ENCODE data around the gene COX7A2L. TPM values are rescaled to one million over a fixed set of nuclear protein-coding genes. Genes with fewer than 3 reads are reported as not detected.
"Not testable (repeated sequence)": the region's sequence is repeated elsewhere in the genome, so short reads cannot be mapped to it uniquely, and the experiment has no call there.

The COX7A2L gene
- total and polyA plus RNA-seq, 9 donors: 144 to 172 (median 163) TPM

DNA sequence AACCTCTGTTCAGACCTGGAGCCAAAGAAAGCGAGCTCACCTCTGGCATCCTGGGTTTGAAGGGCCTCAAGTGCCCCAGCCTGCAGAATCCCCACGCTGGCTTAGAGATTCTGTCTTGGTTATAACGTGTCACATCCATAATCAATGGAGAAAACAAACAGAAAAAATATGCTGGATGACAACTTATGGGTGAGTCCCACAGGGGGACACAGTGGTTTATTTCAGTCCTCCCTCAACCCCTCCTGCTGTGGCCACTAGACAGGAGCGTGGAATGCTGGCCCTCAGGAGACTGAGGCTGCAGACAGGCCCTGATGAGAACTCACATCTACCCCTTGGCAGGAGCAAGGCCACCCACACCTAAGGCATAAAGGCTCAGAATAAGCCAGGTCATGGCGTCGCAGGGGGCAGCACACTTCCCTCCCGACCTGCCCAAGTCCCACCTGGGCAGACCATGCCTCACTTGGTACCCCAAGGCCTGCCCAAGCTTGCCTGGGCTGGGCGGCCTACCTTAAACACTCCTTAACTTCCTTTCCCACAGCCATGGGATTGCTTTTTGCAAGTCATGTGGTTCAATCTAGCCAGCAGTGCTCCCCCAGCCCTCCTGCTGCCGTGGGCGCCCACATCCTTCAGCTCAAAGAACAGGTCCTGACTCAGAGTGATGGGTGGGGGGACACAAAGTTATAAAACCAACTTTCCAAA lies 19.9 kb downstream of the COX7A2L start:
- DNase-seq: no peak

DNA sequence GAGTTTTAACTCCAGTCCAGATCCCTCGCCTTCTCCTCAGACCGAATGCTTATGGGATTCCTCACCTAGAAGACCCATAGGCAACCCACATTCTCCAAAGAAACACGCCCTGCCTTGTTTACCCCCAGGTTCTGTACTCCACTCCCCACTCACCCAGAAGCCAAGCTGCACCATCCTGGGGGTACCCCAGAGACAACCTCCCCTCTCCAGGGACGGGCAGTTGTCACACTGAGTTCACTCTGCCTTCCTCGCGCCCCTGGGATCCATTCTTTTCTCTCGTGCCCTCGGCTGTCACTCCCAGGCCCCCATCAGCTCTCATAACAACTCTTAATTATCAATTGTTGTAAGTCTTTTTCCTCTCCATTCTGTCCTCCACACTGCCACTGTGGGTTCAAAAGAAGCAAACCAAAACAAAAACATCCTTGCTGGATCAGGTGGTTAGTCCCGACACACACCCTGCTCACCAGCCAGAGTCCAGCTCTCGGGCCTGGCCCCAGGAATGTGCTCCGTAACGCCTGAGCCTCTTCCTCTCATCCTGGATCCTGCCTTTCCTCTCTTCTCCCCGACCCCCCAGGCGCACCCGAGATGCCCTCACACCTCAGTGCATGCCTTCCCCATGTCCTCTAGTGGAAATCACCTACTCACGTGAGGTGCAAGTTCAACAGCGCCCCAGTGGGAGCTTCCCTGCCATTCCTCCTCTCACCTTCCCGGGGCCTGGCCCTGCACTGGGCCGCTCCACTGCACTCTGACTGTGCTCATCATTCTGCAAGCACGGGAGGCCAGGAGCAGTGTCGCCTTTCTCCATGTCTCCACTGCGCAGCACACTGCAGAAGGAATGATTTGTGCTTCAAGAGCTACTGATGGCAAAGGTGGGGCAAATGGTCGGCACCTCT lies 20.7 kb downstream of the COX7A2L start:
- H3K36me3 ChIP-seq (ENCODE audit: control insufficient read depth, insufficient read depth, low read length): peaks cover 34% of the 10 kb centered on the region

More for the DNA sequence above, 19.9 kb downstream of the COX7A2L start:
- Histone ChIP-seq H3K4me1 (ENCODE audit: control insufficient read depth, insufficient read depth, low read length) (peaks cover 12% of the 10 kb centered on the region), H3K4me3 (ENCODE audit: low read length) (no peak overlapping the region), H3K36me3 (ENCODE audit: control insufficient read depth, insufficient read depth, low read length) (peaks cover 35% of the 10 kb centered on the region), H3K9me3 (replicated peaks; ENCODE audit: control insufficient read depth, low read depth, low read length) (no peaks in the 10 kb centered on the region), H3K27me3 (ENCODE audit: control insufficient read depth, insufficient read depth, low read length) (no peaks in the 10 kb centered on the region), H3K27ac (ENCODE audit: low read length) (no peak overlapping the region)
- WGBS (ENCODE audit: insufficient coverage): 91% methylated on average over 4 of the region's 10 CpGs

DNA sequence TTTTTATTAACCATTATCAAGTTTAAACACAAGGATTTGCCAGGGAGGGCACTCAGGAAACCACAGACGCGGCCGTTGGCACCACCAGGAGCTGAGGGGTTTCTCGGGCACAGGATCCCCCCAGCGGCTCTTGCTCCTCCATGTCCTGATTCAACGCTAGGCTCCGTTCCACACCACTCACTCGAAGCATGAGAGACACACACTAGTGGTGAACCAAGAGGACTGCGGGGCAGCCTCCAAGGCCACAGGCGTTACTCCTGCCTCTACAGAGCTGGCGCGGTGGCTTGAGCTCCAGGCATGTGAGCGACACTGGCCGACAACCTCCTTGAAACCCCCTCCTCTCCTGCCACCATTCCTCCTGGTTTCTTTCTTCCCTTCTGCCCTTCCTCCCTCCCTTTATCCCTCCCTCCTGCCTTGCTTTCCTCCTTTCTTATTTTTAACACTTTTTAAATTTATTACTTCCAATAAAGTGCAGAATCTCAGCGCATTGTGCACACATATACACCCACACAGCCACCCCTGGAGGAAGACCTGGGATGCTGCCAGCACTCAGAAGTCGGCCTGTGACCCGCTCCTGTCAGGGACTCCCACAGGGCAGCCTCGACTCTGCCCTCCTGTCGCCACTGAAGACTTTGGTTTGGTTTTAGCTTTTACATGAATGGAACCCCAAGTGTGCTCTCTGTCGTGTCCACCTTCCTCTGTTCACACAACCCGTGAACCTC lies 21.7 kb downstream of the COX7A2L start:
- Histone ChIP-seq H3K9me3 (replicated peaks; ENCODE audit: control insufficient read depth, low read depth, low read length) (no peaks in the 10 kb centered on the region), H3K36me3 (ENCODE audit: control insufficient read depth, insufficient read depth, low read length) (peaks cover 41% of the 10 kb centered on the region), H3K4me1 (ENCODE audit: control insufficient read depth, insufficient read depth, low read length) (peaks cover 10% of the 10 kb centered on the region), H3K27ac (ENCODE audit: low read length) (no peak overlapping the region), H3K4me3 (ENCODE audit: low read length) (no peak overlapping the region), H3K27me3 (ENCODE audit: control insufficient read depth, insufficient read depth, low read length) (no peaks in the 10 kb centered on the region)
- no peak for DNase-seq
- WGBS (ENCODE audit: insufficient coverage): 76% methylated on average over 18 of the region's 21 CpGs

More for the DNA sequence above, 20.7 kb downstream of the COX7A2L start:
- H3K9me3 ChIP-seq (replicated peaks; ENCODE audit: control insufficient read depth, low read depth, low read length): no peaks in the 10 kb centered on the region
- H3K27ac ChIP-seq (ENCODE audit: low read length): no peak overlapping the region
- H3K4me1 ChIP-seq (ENCODE audit: control insufficient read depth, insufficient read depth, low read length): peaks cover 10% of the 10 kb centered on the region
- no peak for DNase-seq
- H3K27me3 ChIP-seq (ENCODE audit: control insufficient read depth, insufficient read depth, low read length): no peaks in the 10 kb centered on the region
- WGBS (ENCODE audit: insufficient coverage): 83% methylated on average over 20 of the region's 23 CpGs
- no peak overlapping the region for H3K4me3 ChIP-seq (ENCODE audit: low read length)

DNA sequence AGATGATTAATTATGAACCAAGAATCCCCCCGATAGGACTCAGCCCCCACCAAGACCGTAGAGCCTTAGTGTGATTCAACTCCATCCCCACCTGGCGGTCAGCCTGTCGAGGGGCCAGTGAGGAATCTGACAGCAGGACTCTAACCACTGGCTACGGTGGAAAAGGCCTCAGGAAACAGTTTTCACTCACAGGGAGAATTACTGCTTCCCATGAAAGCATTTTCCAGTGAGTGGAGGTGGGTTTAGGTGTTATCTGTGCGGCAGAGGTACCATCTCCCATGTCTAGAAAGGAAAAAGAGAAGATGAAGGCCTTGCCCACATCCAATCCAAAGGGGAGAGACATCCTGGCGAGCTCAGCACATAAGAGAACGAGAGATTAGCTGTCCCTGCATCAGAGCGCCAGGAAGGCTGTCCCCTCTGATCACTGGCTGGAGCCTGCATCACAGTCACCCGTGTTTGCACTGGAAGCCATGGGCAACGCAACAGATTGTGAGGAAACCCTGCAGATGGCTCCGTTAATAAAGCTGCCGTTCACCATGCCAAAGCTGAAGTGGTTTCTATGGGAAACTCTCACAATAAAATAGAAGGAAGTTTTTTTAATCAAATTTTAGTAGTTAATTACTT lies 22.3 kb downstream of the COX7A2L start:
- peaks cover 10% of the 10 kb centered on the region for H3K4me1 ChIP-seq (ENCODE audit: control insufficient read depth, insufficient read depth, low read length)
- H3K4me3 ChIP-seq (ENCODE audit: low read length): no peak overlapping the region
- no peak overlapping the region for H3K27ac ChIP-seq (ENCODE audit: low read length)
- 100% methylated on average over 4 of the region's 13 CpGs for WGBS (ENCODE audit: insufficient coverage)
- DNase-seq: no peak
- no peaks in the 10 kb centered on the region for H3K27me3 ChIP-seq (ENCODE audit: control insufficient read depth, insufficient read depth, low read length)
- H3K36me3 ChIP-seq (ENCODE audit: control insufficient read depth, insufficient read depth, low read length): peaks cover 45% of the 10 kb centered on the region
- H3K9me3 ChIP-seq (replicated peaks; ENCODE audit: control insufficient read depth, low read depth, low read length): no peaks in the 10 kb centered on the region

DNA sequence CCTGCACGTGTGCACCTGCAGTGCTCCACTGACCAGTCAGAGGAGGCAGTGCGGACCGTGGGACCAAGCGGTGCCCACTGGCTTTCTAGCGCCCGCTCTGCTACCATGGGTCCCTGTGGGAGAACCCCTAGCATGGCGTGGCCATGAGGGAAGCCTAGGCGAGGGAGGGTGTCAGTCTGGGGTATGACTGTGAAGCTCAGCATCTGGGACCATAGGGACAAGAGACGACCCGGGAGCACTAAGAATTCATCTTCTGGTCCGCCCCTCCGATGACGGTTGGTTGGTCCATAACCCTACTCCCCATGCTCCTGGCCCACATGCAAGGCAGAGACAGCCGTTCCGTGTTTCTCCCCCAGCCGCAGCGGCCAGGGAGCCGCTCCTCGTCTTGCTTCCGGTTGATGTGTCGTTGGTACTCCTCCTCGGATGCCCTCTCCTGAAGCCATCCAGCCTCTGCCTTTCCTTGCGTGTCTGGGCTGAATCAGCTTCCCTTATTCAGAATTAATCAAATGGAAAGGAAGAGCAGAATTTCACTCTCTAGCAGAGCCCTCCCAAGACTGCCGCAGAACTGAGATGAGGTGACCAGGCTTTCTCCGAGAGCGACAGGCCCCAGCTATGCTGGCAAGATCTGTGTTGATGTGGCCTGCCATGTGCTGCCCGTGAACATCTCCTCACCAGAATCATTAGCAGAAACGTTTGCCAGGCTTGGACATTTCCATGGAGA lies 23.0 kb downstream of the COX7A2L start:
- H3K9me3 ChIP-seq (replicated peaks; ENCODE audit: control insufficient read depth, low read depth, low read length): no peaks in the 10 kb centered on the region
- no peak for DNase-seq

DNA sequence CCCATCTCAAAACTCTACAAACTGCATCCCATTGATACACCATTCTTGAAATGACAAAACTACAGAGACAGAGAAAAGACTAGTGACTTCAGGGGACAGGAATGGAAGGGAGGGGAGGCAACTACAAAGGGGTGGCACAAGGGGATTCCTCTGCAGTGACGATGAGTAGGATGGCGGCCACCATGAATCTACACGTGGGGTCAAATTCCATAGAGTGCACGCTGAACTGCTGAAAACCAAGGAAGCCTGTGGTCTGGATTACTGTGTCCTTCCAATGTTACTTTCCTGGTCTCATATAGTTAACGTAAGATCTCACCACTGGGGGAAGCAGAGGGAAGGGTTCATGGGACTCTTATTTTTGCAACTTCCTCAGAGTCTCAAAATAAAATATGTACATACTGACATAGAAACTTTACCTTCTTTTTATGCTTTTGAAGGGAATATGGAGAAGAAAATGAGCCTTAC lies 23.6 kb downstream of the COX7A2L start:
- H3K4me3 ChIP-seq (ENCODE audit: low read length): no peak overlapping the region
- no peak overlapping the region for H3K27ac ChIP-seq (ENCODE audit: low read length)
- WGBS (ENCODE audit: insufficient coverage): 92% methylated on average over 2 of the region's 5 CpGs
- no peaks in the 10 kb centered on the region for H3K9me3 ChIP-seq (replicated peaks; ENCODE audit: control insufficient read depth, low read depth, low read length)
- peaks cover 51% of the 10 kb centered on the region for H3K36me3 ChIP-seq (ENCODE audit: control insufficient read depth, insufficient read depth, low read length)
- H3K27me3 ChIP-seq (ENCODE audit: control insufficient read depth, insufficient read depth, low read length): no peaks in the 10 kb centered on the region
- DNase-seq: no peak
- H3K4me1 ChIP-seq (ENCODE audit: control insufficient read depth, insufficient read depth, low read length): peaks cover 3% of the 10 kb centered on the region

More for the DNA sequence above, 23.0 kb downstream of the COX7A2L start:
- 96% methylated on average over 22 of the region's 28 CpGs for WGBS (ENCODE audit: insufficient coverage)
- H3K4me3 ChIP-seq (ENCODE audit: low read length): no peak overlapping the region
- no peaks in the 10 kb centered on the region for H3K27me3 ChIP-seq (ENCODE audit: control insufficient read depth, insufficient read depth, low read length)
- H3K4me1 ChIP-seq (ENCODE audit: control insufficient read depth, insufficient read depth, low read length): peaks cover 9% of the 10 kb centered on the region
- H3K27ac ChIP-seq (ENCODE audit: low read length): no peak overlapping the region
- H3K36me3 ChIP-seq (ENCODE audit: control insufficient read depth, insufficient read depth, low read length): peaks cover 47% of the 10 kb centered on the region

DNA sequence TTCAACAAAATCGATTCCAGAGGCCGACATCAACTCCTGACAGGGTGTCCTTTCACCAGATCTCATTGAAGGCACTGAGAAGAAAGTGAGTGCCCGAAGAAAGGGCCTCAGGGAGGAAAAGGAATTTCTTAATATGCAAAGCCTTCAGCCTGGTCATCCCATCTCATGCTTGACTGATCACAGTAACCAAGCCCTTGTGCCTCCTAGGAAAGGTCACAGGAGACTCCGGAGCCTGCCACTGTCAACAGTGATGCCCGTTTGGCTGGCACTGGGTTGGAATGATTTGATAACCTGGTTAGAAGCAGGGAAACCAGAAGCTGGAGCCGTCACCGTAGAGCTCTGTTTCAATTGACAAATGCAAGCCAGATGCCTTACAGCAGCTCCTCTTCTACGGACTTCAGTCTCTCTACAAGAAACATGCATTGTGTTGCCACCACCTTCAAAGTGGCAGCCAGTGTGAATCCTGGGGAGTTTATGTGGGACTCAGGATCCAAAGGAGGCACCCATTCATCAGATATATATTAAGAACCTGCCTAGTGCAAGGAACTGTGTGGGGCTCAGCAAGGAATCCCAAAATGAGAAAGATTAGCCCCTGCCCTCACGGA lies 24.6 kb downstream of the COX7A2L start:
- Histone ChIP-seq H3K4me1 (ENCODE audit: control insufficient read depth, insufficient read depth, low read length) (no peaks in the 10 kb centered on the region), H3K27me3 (ENCODE audit: control insufficient read depth, insufficient read depth, low read length) (no peaks in the 10 kb centered on the region), H3K9me3 (replicated peaks; ENCODE audit: control insufficient read depth, low read depth, low read length) (no peaks in the 10 kb centered on the region), H3K27ac (ENCODE audit: low read length) (no peak overlapping the region), H3K36me3 (ENCODE audit: control insufficient read depth, insufficient read depth, low read length) (peaks cover 54% of the 10 kb centered on the region), H3K4me3 (ENCODE audit: low read length) (no peak overlapping the region)
- WGBS (ENCODE audit: insufficient coverage): 92% methylated on average over 4 of the region's 9 CpGs
- no peak for DNase-seq

DNA sequence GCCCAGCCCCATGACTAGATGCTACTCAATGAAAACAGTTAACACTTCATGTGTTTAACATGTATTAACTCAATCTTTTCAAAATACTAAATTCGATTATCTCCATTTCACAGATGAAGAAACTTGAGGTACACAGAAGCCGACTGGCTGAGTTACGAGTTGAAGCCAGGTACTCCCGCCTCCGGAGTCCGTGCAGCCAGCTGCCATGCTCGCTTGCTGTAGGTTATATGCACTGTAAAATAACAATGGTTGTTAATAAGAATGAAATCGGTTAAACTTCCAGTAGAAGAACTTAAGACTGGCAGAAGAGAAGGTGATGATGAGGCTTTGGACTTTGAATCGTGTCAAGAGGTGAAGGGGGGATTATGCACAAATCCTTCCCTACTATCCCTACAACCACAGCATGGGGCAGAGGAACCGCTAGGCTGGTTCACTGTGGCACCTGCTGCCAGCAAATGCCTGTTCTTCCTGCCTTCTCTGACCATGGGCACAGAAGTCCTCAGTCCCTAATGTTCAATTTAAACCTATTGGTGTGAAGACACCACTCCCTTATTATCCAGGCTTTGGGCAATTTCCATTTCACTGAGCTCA lies 25.4 kb downstream of the COX7A2L start:
- DNase-seq: no peak
- Histone ChIP-seq H3K27ac (ENCODE audit: low read length) (no peak overlapping the region), H3K4me3 (ENCODE audit: low read length) (no peak overlapping the region), H3K9me3 (replicated peaks; ENCODE audit: control insufficient read depth, low read depth, low read length) (no peaks in the 10 kb centered on the region), H3K4me1 (ENCODE audit: control insufficient read depth, insufficient read depth, low read length) (no peaks in the 10 kb centered on the region), H3K36me3 (ENCODE audit: control insufficient read depth, insufficient read depth, low read length) (peaks cover 46% of the 10 kb centered on the region), H3K27me3 (ENCODE audit: control insufficient read depth, insufficient read depth, low read length) (no peaks in the 10 kb centered on the region)
- WGBS (ENCODE audit: insufficient coverage): 96% methylated on average over 7 of the region's 10 CpGs

DNA sequence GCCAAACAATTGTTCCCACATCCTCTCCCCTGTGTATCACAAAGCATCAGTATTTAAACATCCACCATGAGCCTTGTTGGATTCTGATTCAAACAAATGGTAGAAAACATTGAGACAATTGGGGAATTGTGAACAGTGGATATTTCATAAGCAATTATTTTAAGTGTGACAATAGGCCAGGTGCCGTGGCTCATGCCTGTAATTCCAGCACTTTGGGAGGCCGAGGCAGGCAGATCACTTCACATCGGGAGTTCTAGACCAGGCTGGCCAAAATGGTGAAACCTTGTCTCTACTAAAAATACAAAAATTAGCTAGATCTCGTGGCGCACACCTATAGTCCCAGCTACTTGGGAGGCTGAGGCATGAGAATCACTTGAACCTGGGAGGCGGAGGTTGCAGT lies 26.2 kb downstream of the COX7A2L start:
- 90% methylated on average over 4 of the region's 6 CpGs for WGBS (ENCODE audit: insufficient coverage)
- peaks cover 44% of the 10 kb centered on the region for H3K36me3 ChIP-seq (ENCODE audit: control insufficient read depth, insufficient read depth, low read length)
- not testable (repeated sequence) for H3K27me3 ChIP-seq (ENCODE audit: control insufficient read depth, insufficient read depth, low read length); H3K9me3 ChIP-seq (replicated peaks; ENCODE audit: control insufficient read depth, low read depth, low read length); H3K4me1 ChIP-seq (ENCODE audit: control insufficient read depth, insufficient read depth, low read length); H3K4me3 ChIP-seq (ENCODE audit: low read length); H3K27ac ChIP-seq (ENCODE audit: low read length); DNase-seq

Measured in muscle of leg (tissue), 11 donors.